HG03139 (cell line): ENCODE results near the gene PATL1.
"Not testable (repeated sequence)": the region's sequence is repeated elsewhere in the genome, so short reads cannot be mapped to it uniquely, and the experiment has no call there.

Source experiments
- ATAC-seq: cut with Tn5 transposase; IDR thresholded peaks from one replicate; pipeline ENCODE4 v1.9.1; 2021; ENCODE audit not compliant: unreplicated experiment

The PATL1 gene

GRCh38 chr11:59676205-59676604 lies 7.4 kb upstream of the PATL1 start:
- no peak for ATAC-seq

GRCh38 chr11:59674291-59674690 lies 5.5 kb upstream of the PATL1 start:
- ATAC-seq = no peak

GRCh38 chr11:59673291-59673690 lies 4.5 kb upstream of the PATL1 start:
- no peak for ATAC-seq

- no peak for ATAC-seq
These were observed 2.6 kb upstream of the PATL1 start for GRCh38 chr11:59671471-59671870.

DNA sequence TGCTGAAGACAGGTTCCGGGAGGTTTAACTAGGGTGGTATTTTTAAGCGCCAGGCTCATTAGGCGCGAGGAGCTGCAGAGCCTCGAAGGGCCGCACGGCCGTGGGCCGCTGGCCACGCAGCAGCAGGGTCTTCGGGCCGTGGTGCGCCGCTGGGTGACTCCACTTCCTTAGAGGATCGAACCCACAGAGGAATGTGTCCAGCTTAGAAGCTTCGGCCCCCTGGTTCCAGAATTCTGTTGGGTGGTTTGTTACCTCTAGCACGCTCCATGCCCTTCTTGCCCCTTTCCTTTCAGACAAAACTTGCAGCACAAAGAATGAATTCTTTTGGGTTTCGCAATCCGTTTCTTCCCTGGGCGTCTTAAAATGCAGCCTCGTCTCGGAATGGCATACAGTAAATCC lies 773 bp upstream of the PATL1 start:
- no peak for ATAC-seq

- ATAC-seq = peak; percentile 5
These were observed 468 bp downstream of the PATL1 start for GRCh38 chr11:59668188-59668949.

GRCh38 chr11:59667812-59668187 lies 1.0 kb downstream of the PATL1 start:
- no peak for ATAC-seq

DNA sequence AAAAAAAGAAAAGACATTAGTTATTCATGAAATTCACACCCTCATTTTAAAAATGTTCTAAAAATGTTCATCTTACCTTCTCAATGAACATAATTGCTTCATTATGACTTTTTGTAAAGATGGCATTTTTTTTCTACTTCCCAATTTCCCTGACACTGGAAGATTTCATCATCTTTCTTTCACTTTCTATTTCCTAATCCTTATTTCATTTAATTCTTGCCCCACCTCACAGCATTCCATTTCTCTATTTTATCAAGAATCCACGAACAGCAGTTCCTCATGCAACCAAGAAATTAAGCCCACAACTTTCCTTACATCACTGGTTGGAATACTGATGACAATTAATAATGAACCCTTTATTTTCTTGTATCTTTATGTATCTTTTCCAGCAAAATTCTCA lies 1.9 kb downstream of the PATL1 start:
- ATAC-seq = no peak

DNA sequence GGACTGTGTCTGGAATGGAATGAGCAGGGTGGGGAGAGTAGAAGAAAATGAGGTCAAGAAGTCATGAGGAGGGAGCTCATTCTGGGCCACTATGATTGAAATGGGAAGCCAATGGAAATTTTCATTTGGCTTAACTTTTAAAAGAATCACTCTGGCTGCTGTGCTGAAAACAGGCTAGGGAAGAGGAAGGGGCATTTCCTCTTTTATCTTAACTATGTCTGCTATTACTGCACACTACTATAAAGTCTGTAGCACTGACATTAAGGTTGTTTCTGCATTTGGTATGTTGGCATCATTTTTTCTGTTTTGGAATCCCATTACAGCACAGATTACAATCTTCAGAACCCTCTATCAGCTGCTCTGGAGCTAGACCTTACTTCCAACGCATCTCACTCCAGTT lies 8.2 kb downstream of the PATL1 start:
- no peak for ATAC-seq

GRCh38 chr11:59659981-59660380 lies 8.9 kb downstream of the PATL1 start:
- ATAC-seq = no peak

GRCh38 chr11:59658036-59658435 lies 10.8 kb downstream of the PATL1 start:
- no peak for ATAC-seq

DNA sequence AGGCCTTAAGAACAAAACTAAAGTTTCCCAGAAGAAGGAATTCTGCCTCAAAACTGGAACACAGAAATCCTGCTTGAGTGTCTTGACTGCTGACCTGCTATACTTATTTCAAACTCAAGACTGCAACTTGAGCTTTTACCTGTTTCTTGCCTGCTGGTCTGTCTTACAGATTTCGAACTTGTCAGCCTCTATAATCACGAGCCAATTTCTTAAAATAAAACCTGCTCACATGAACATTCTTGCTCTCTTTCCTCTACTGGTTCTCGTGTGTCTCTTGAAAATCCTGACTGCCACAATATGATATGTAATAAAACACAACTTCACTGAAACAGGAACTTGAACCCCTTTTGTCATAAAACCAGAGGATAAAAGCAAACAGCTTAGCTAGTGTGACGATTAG lies 13.9 kb downstream of the PATL1 start:
- ATAC-seq = no peak

- ATAC-seq = no peak
These were observed 21.4 kb downstream of the PATL1 start for GRCh38 chr11:59647245-59647980.

GRCh38 chr11:59644528-59644927 lies 24.3 kb downstream of the PATL1 start:
- no peak for ATAC-seq

DNA sequence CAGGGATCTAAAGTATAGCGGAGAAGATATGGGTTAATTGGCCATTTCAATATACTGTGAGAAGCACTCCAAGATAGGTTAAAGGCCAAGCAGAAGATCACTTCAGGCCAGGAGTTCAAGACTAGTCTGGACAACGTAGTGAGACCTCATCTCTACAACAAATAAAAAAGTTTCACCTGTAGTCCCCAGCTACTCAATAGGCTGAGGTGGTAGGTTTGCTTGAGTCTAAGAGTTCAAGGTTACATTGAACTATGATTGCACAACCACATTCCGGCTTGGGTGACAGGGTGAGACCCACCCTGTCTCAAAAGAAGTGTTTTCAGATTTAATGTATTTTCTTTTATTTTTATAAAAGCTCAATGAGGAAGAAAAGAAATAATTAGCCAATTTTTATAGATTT lies 25.4 kb downstream of the PATL1 start:
- ATAC-seq = no peak

DNA sequence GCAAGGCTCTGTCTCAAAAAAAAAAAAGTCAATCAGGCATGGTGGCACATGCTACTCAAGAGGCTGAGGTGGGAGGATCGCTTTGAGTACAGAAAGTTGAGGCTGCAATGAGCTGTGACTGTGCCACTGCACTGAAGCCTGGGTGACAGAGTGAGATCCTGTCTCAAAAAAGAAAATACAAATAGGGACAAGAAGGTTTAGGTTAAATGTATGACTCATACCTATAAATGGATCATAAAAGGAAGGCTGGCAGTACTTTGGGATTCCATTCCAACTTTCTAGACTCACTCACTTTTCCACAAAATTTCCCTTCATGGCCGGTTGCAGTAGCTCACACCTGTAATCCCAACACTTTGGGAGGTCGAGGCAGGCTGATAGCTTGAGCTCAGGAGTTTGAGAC lies 27.7 kb downstream of the PATL1 start:
- ATAC-seq = no peak

GRCh38 chr11:59630493-59630892 lies 38.3 kb downstream of the PATL1 start:
- no peak for ATAC-seq

DNA sequence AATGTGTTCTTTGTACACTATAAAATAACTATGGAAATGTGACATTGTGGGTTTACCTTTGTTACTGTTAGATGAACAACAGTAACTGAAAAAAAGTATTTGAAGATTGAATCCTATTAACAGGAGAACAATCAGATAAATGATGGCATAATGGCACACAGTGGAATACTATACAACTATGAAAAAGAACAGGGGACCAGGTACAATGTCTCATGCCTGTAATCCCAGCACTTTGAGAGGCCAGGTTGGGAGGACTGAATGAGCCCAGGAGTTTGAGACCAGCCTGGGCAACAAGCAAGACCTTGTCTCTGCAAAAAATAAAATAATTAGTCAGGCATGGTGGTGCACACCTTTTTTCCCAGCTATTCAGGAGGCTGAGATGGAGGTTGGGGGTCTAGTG lies 38.8 kb downstream of the PATL1 start:
- ATAC-seq = no peak

DNA sequence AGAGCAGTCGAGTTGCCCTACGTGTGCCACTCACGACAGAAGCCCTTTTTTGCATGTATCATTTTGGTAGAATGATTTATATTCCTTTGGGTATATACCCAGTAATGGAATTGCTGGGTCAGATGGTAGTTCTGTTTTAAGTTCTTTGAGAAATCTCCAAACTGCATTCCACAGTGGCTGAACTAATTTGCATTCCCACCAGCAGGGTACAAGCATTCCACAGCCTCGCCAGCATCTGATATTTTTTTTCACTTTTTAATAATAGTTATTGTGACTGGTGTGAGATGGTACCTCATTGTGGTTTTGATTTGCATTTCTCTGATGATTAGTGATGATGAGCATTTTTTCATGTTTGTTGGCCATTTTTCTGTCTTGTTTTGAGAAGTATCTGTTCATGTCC lies 41.9 kb downstream of the PATL1 start:
- not testable (repeated sequence) for ATAC-seq

GRCh38 chr11:59625703-59626102 lies 43.1 kb downstream of the PATL1 start:
- ATAC-seq = no peak

DNA sequence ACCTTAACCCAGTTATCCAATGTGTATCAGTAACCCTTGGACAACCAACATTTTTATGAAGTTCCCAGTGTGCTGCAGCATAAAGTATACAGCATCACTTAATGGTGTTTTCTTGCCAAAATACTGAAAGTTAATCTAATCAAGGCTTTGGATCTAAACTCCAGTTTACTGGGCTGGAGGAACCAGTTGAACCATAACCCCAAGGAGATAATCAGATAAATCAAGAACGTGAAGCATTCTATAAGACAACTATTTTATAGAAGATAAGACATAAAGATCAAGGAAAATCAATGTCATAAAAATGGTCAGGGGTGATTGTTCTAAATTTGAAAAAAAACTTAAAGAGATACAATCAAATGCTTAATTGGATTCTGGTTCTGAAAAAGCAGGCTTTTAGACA lies 51.0 kb downstream of the PATL1 start:
- ATAC-seq = no peak

- ATAC-seq = no peak
These were observed 52.3 kb downstream of the PATL1 start for GRCh38 chr11:59616396-59616982.
